ENCODE measurements around the gene SLC25A28.

The SLC25A28 gene

GRCh38 chr10:99656199-99657064, 36.2 kb upstream of the SLC25A28 start:
- H3K27me3 ChIP-seq (replicated peaks; ENCODE audit: control insufficient read depth, insufficient read depth, low read length, poor library complexity, severe bottlenecking) = peaks cover 3% of the 10 kb centered on the region
- H3K36me3 ChIP-seq (ENCODE audit: control insufficient read depth, insufficient read depth, low read length) = no peaks in the 10 kb centered on the region
- H3K4me3 ChIP-seq (ENCODE audit: insufficient read depth, low read depth, low read length, poor library complexity, severe bottlenecking) = no peak overlapping the region
- H3K27ac ChIP-seq (ENCODE audit: insufficient read depth, low read length, poor library complexity, severe bottlenecking) = no peak overlapping the region
- peaks cover 9% of the 10 kb centered on the region for H3K4me1 ChIP-seq (ENCODE audit: control insufficient read depth, insufficient read depth, low read length, poor library complexity, severe bottlenecking)
- no peaks in the 10 kb centered on the region for H3K9me3 ChIP-seq (ENCODE audit: control insufficient read depth, low read length)
- no peak for DNase-seq

- peaks cover 2% of the 10 kb centered on the region for H3K4me1 ChIP-seq (ENCODE audit: control insufficient read depth, insufficient read depth, low read length, poor library complexity, severe bottlenecking)
- H3K9me3 ChIP-seq (ENCODE audit: control insufficient read depth, low read length) = no peaks in the 10 kb centered on the region
- DNase-seq = no peak
- H3K4me3 ChIP-seq (ENCODE audit: insufficient read depth, low read depth, low read length, poor library complexity, severe bottlenecking) = no peak overlapping the region
- peaks cover 3% of the 10 kb centered on the region for H3K27me3 ChIP-seq (replicated peaks; ENCODE audit: control insufficient read depth, insufficient read depth, low read length, poor library complexity, severe bottlenecking)
- no peaks in the 10 kb centered on the region for H3K36me3 ChIP-seq (ENCODE audit: control insufficient read depth, insufficient read depth, low read length)
- H3K27ac ChIP-seq (ENCODE audit: insufficient read depth, low read length, poor library complexity, severe bottlenecking) = no peak overlapping the region
Measured at GRCh38 chr10:99654390-99655175, 34.3 kb upstream of the SLC25A28 start.

GRCh38 chr10:99652800-99653390, 32.7 kb upstream of the SLC25A28 start:
- Histone ChIP-seq H3K36me3 (ENCODE audit: control insufficient read depth, insufficient read depth, low read length) (no peaks in the 10 kb centered on the region), H3K4me1 (ENCODE audit: control insufficient read depth, insufficient read depth, low read length, poor library complexity, severe bottlenecking) (no peaks in the 10 kb centered on the region), H3K27ac (ENCODE audit: insufficient read depth, low read length, poor library complexity, severe bottlenecking) (no peak overlapping the region), H3K4me3 (ENCODE audit: insufficient read depth, low read depth, low read length, poor library complexity, severe bottlenecking) (no peak overlapping the region), H3K9me3 (ENCODE audit: control insufficient read depth, low read length) (no peaks in the 10 kb centered on the region), H3K27me3 (replicated peaks; ENCODE audit: control insufficient read depth, insufficient read depth, low read length, poor library complexity, severe bottlenecking) (peaks cover 3% of the 10 kb centered on the region)
- DNase-seq = no peak

- no peak overlapping the region for H3K27ac ChIP-seq (ENCODE audit: insufficient read depth, low read length, poor library complexity, severe bottlenecking)
- no peak for DNase-seq
- no peak overlapping the region for H3K4me3 ChIP-seq (ENCODE audit: insufficient read depth, low read depth, low read length, poor library complexity, severe bottlenecking)
- no peaks in the 10 kb centered on the region for H3K27me3 ChIP-seq (replicated peaks; ENCODE audit: control insufficient read depth, insufficient read depth, low read length, poor library complexity, severe bottlenecking)
- no peaks in the 10 kb centered on the region for H3K9me3 ChIP-seq (ENCODE audit: control insufficient read depth, low read length)
- no peaks in the 10 kb centered on the region for H3K4me1 ChIP-seq (ENCODE audit: control insufficient read depth, insufficient read depth, low read length, poor library complexity, severe bottlenecking)
- H3K36me3 ChIP-seq (ENCODE audit: control insufficient read depth, insufficient read depth, low read length) = no peaks in the 10 kb centered on the region
Measured at GRCh38 chr10:99648717-99649116, 28.5 kb upstream of the SLC25A28 start.

- no peak for DNase-seq
- Histone ChIP-seq H3K27ac (ENCODE audit: insufficient read depth, low read length, poor library complexity, severe bottlenecking) (no peak overlapping the region), H3K27me3 (replicated peaks; ENCODE audit: control insufficient read depth, insufficient read depth, low read length, poor library complexity, severe bottlenecking) (no peaks in the 10 kb centered on the region), H3K36me3 (ENCODE audit: control insufficient read depth, insufficient read depth, low read length) (no peaks in the 10 kb centered on the region), H3K9me3 (ENCODE audit: control insufficient read depth, low read length) (no peaks in the 10 kb centered on the region), H3K4me3 (ENCODE audit: insufficient read depth, low read depth, low read length, poor library complexity, severe bottlenecking) (no peak overlapping the region), H3K4me1 (ENCODE audit: control insufficient read depth, insufficient read depth, low read length, poor library complexity, severe bottlenecking) (no peaks in the 10 kb centered on the region)
Measured at GRCh38 chr10:99647601-99648151, 27.4 kb upstream of the SLC25A28 start.

GRCh38 chr10:99633832-99634231, 13.6 kb upstream of the SLC25A28 start:
- Histone ChIP-seq H3K4me1 (ENCODE audit: control insufficient read depth, insufficient read depth, low read length, poor library complexity, severe bottlenecking) (no peaks in the 10 kb centered on the region), H3K27me3 (replicated peaks; ENCODE audit: control insufficient read depth, insufficient read depth, low read length, poor library complexity, severe bottlenecking) (no peaks in the 10 kb centered on the region), H3K9me3 (ENCODE audit: control insufficient read depth, low read length) (no peaks in the 10 kb centered on the region), H3K36me3 (ENCODE audit: control insufficient read depth, insufficient read depth, low read length) (no peaks in the 10 kb centered on the region), H3K4me3 (ENCODE audit: insufficient read depth, low read depth, low read length, poor library complexity, severe bottlenecking) (no peak overlapping the region), H3K27ac (ENCODE audit: insufficient read depth, low read length, poor library complexity, severe bottlenecking) (no peak overlapping the region)
- DNase-seq = no peak

GRCh38 chr10:99631496-99631895, 11.3 kb upstream of the SLC25A28 start:
- DNase-seq = no peak
- no peak overlapping the region for H3K27ac ChIP-seq (ENCODE audit: insufficient read depth, low read length, poor library complexity, severe bottlenecking)
- no peak overlapping the region for H3K4me3 ChIP-seq (ENCODE audit: insufficient read depth, low read depth, low read length, poor library complexity, severe bottlenecking)
- no peaks in the 10 kb centered on the region for H3K4me1 ChIP-seq (ENCODE audit: control insufficient read depth, insufficient read depth, low read length, poor library complexity, severe bottlenecking)
- H3K9me3 ChIP-seq (ENCODE audit: control insufficient read depth, low read length) = no peaks in the 10 kb centered on the region
- H3K27me3 ChIP-seq (replicated peaks; ENCODE audit: control insufficient read depth, insufficient read depth, low read length, poor library complexity, severe bottlenecking) = no peaks in the 10 kb centered on the region
- H3K36me3 ChIP-seq (ENCODE audit: control insufficient read depth, insufficient read depth, low read length) = no peaks in the 10 kb centered on the region

- Histone ChIP-seq H3K27ac (ENCODE audit: insufficient read depth, low read length, poor library complexity, severe bottlenecking) (no peak overlapping the region), H3K4me1 (ENCODE audit: control insufficient read depth, insufficient read depth, low read length, poor library complexity, severe bottlenecking) (no peaks in the 10 kb centered on the region), H3K4me3 (ENCODE audit: insufficient read depth, low read depth, low read length, poor library complexity, severe bottlenecking) (no peak overlapping the region), H3K9me3 (ENCODE audit: control insufficient read depth, low read length) (no peaks in the 10 kb centered on the region), H3K36me3 (ENCODE audit: control insufficient read depth, insufficient read depth, low read length) (no peaks in the 10 kb centered on the region), H3K27me3 (replicated peaks; ENCODE audit: control insufficient read depth, insufficient read depth, low read length, poor library complexity, severe bottlenecking) (no peaks in the 10 kb centered on the region)
- DNase-seq = no peak
Measured at GRCh38 chr10:99630991-99631390, 10.8 kb upstream of the SLC25A28 start.

GRCh38 chr10:99630433-99630832, 10.2 kb upstream of the SLC25A28 start:
- DNase-seq = no peak
- Histone ChIP-seq H3K4me1 (ENCODE audit: control insufficient read depth, insufficient read depth, low read length, poor library complexity, severe bottlenecking) (no peaks in the 10 kb centered on the region), H3K27ac (ENCODE audit: insufficient read depth, low read length, poor library complexity, severe bottlenecking) (no peak overlapping the region), H3K9me3 (ENCODE audit: control insufficient read depth, low read length) (no peaks in the 10 kb centered on the region), H3K4me3 (ENCODE audit: insufficient read depth, low read depth, low read length, poor library complexity, severe bottlenecking) (no peak overlapping the region), H3K27me3 (replicated peaks; ENCODE audit: control insufficient read depth, insufficient read depth, low read length, poor library complexity, severe bottlenecking) (no peaks in the 10 kb centered on the region), H3K36me3 (ENCODE audit: control insufficient read depth, insufficient read depth, low read length) (no peaks in the 10 kb centered on the region)
